K562 (cell line): Measurements from ENCODE around the gene HSDL1. TPM values are rescaled to one million over a fixed set of nuclear protein-coding genes. Genes with fewer than 3 reads are reported as not detected.

Experiments
- ATAC-seq: fragments of 200-7000 bp; cut with Tn5 transposase; 3 replicates; pipeline ENCODE4 v1.9.1; 2020; ENCODE audit warnings: moderate library complexity
- BruUV-seq: library from RNA; stranded (reverse); fragments of 400-500 nt; replicated peaks from 2 replicates; lab custom pipeline; 2021; lab: Mats Ljungman, UMichigan
- CTCF ChIA-PET: fragments of 300-600 bp; formaldehyde crosslinking; extraction: SDS; loops from one replicate; lab custom pipeline; 2021; ENCODE audit warnings: low intra/inter-chr PET ratio; lab: Yijun Ruan, JAX
- POLR2A ChIA-PET: fragments of 300-600, 350-650 bp; sonication (Branson Sonifier 250); formaldehyde crosslinking; extraction: SDS; loops from one replicate; lab custom pipeline; 2021; ENCODE audit warnings: antibody characterized with exemption, inconsistent platforms; lab: Yijun Ruan, JAX
- DNase-seq, 4 experiments: peaks; one replicate each; pipeline versions ENCODE4 v3.0.0 to v3.0.0-alpha.2; 2011 to 2018; ENCODE audit warnings: low spot score in 3 of 4, mixed read lengths in 3 of 4; ENCODE audit errors: extremely low read depth in 1 of 4
- FAIRE-seq: peaks from 2 replicates; lab custom pipeline; 2011; peaks lifted over from hg19 to GRCh38; lab: Jason Lieb, UNC
- H2AFZ ChIP-seq: 2 replicates; pipeline ENCODE4 v1.6.0; 2011; ENCODE audit warnings: low read depth, low read length, control low read depth, inconsistent platforms
- H3K27ac ChIP-seq: fragments of 200-600 bp; 3 replicates; pipeline ENCODE4 v1.8.0; 2011; ENCODE audit warnings: low read depth, mild to moderate bottlenecking, control low read depth, inconsistent platforms, low read length, moderate library complexity, mixed read lengths; ENCODE audit errors: extremely low read depth
- H3K27me3 ChIP-seq, 2 experiments: fragments of 300-600 bp in 1 of 2; 2 replicates in 1 of 2; 3 replicates in 1 of 2; pipeline versions ENCODE4 v1.6.0 to v1.8.0; 2011; ENCODE audit warnings: inconsistent platforms in 2 of 2, low read length in 2 of 2, mild to moderate bottlenecking in 1 of 2, mixed read lengths in 1 of 2, moderate library complexity in 1 of 2; ENCODE audit not compliant: control insufficient read depth in 2 of 2, insufficient read depth in 2 of 2
- H3K36me3 ChIP-seq: fragments of 300-600 bp; 3 replicates; pipeline ENCODE4 v1.8.0; 2011; ENCODE audit warnings: mild to moderate bottlenecking, low read length, inconsistent platforms; ENCODE audit not compliant: control insufficient read depth, insufficient read depth
- H3K4me1 ChIP-seq, 2 experiments: fragments of 200-600 bp in 1 of 2; replicated peaks in 1 of 2; 2 replicates in 1 of 2; 3 replicates in 1 of 2; pipeline versions ENCODE4 v1.5.1 to v1.8.0; 2011; ENCODE audit warnings: inconsistent platforms in 2 of 2, low read length in 2 of 2, mild to moderate bottlenecking in 1 of 2, mixed read lengths in 1 of 2, moderate library complexity in 1 of 2; ENCODE audit not compliant: control insufficient read depth in 2 of 2, insufficient read depth in 2 of 2
- H3K4me2 ChIP-seq: 2 replicates; pipeline ENCODE4 v1.6.1; 2011; ENCODE audit warnings: low read length, control low read depth, inconsistent platforms, mixed read lengths; ENCODE audit not compliant: insufficient read depth
- H3K4me3 ChIP-seq: fragments of 200-600 bp; sonication (generic), shearing (Covaris generic); 2 replicates; pipeline ENCODE4 v1.5.1; 2016; ENCODE audit warnings: control low read depth, inconsistent platforms
- H3K79me2 ChIP-seq: fragments of 200-600 bp; 3 replicates; pipeline ENCODE4 v1.8.0; 2011; ENCODE audit warnings: low read length, inconsistent platforms; ENCODE audit not compliant: control insufficient read depth, insufficient read depth
- H3K9ac ChIP-seq, 2 experiments: 2 replicates each; pipeline versions ENCODE4 v1.6.0 to v1.6.1; 2011; ENCODE audit warnings: low read depth in 2 of 2, low read length in 2 of 2, control low read depth in 1 of 2, inconsistent platforms in 1 of 2, mild to moderate bottlenecking in 1 of 2, mixed read lengths in 1 of 2; ENCODE audit not compliant: insufficient read depth in 1 of 2
- H3K9me1 ChIP-seq: one replicate; pipeline ENCODE4 v1.6.0; 2011; ENCODE audit warnings: inconsistent platforms, mild to moderate bottlenecking, low read length, moderate library complexity; ENCODE audit not compliant: control insufficient read depth, insufficient read depth
- H3K9me3 ChIP-seq: replicated peaks from 2 replicates; pipeline ENCODE4 v1.5.1; 2011; ENCODE audit warnings: low read depth, low read length, inconsistent platforms; ENCODE audit not compliant: control insufficient read depth, insufficient read depth
- H4K20me1 ChIP-seq: replicated peaks from 2 replicates; pipeline ENCODE4 v1.6.1; 2011; ENCODE audit warnings: low read length, inconsistent platforms, mixed read lengths; ENCODE audit not compliant: control insufficient read depth, insufficient read depth
- ARID1B ChIP-seq: fragments of 450-650 bp; IDR thresholded peaks from 2 replicates; pipeline ENCODE4 v1.6.1; 2016; ENCODE audit warnings: antibody characterized with exemption, mild to moderate bottlenecking, inconsistent platforms
- GATA2 ChIP-seq: sonication (generic); formaldehyde crosslinking; IDR thresholded peaks from 2 replicates; pipeline ENCODE4 v1.4.0; 2020; ENCODE audit warnings: mild to moderate bottlenecking, missing genetic modification reagents
- MTF1 ChIP-seq: fragments of 250-450 bp; sonication (Bioruptor Pico); IDR thresholded peaks from 2 replicates; pipeline ENCODE4 v1.9.0; 2021; ENCODE audit warnings: moderate library complexity, mild to moderate bottlenecking, inconsistent platforms, borderline replicate concordance
- NR1H2 ChIP-seq: sonication (generic); formaldehyde crosslinking; IDR thresholded peaks from 2 replicates; pipeline ENCODE4 v1.4.0; 2020; ENCODE audit warnings: mild to moderate bottlenecking, missing genetic modification reagents
- PCBP1 ChIP-seq: fragments of 200-400 bp; formaldehyde crosslinking; IDR thresholded peaks from 2 replicates; pipeline ENCODE4 v1.6.1; 2018; ENCODE audit warnings: mild to moderate bottlenecking, low read depth, low read length; ENCODE audit not compliant: poor library complexity, severe bottlenecking
- PURB ChIP-seq: sonication (generic); formaldehyde crosslinking; IDR thresholded peaks from 2 replicates; pipeline ENCODE4 v1.9.0; 2021; ENCODE audit warnings: low read depth, mild to moderate bottlenecking, missing genetic modification reagents
- RBM22 ChIP-seq: fragments of 200-400 bp; formaldehyde crosslinking; IDR thresholded peaks from 2 replicates; pipeline ENCODE4 v1.6.1; 2018; ENCODE audit warnings: low read length, low read depth; ENCODE audit not compliant: poor library complexity, severe bottlenecking
- RFX5 ChIP-seq: IDR thresholded peaks from 2 replicates; pipeline ENCODE4 v1.6.1; 2011; ENCODE audit warnings: low read depth, mild to moderate bottlenecking, improper control_type of control experiment, low read length
- SAFB2 ChIP-seq: fragments of 200-400 bp; formaldehyde crosslinking; IDR thresholded peaks from 2 replicates; pipeline ENCODE4 v1.6.1; 2018; ENCODE audit warnings: borderline replicate concordance, low read length, low read depth, moderate library complexity; ENCODE audit not compliant: severe bottlenecking
- SRF ChIP-seq, 2 experiments: fragments of 250-450, 450-650 bp in 1 of 2; sonication (Bioruptor Pico) in 1 of 2; sonication (generic) in 1 of 2; formaldehyde crosslinking; IDR thresholded peaks; 2 replicates each; pipeline versions ENCODE4 v1.5.0 to v1.5.1; 2020 to 2022; ENCODE audit warnings: mild to moderate bottlenecking in 1 of 2, missing genetic modification reagents in 1 of 2
- VEZF1 ChIP-seq: fragments of 200-800 bp; sonication (Bioruptor generic); IDR thresholded peaks from 2 replicates; pipeline ENCODE4 v1.6.1; 2017; ENCODE audit warnings: missing genetic modification characterization, missing compliant biosample characterization
- YY1 ChIP-seq, 3 experiments: IDR thresholded peaks; 2 replicates each; pipeline ENCODE4 v1.6.1; 2011; ENCODE audit warnings: low read length in 2 of 3, mild to moderate bottlenecking in 2 of 3, moderate library complexity in 2 of 3, borderline replicate concordance in 1 of 3, control low read depth in 1 of 3, low read depth in 1 of 3; ENCODE audit not compliant: insufficient read depth in 3 of 3, insufficient replicate concordance in 2 of 3, control insufficient read depth in 1 of 3, insufficient read length in 1 of 3; ENCODE audit errors: extremely low read depth in 1 of 3
- ZFX ChIP-seq: sonication (generic); formaldehyde crosslinking; IDR thresholded peaks from 2 replicates; pipeline ENCODE4 v1.8.0; 2022; ENCODE audit warnings: mild to moderate bottlenecking, missing genetic modification reagents, moderate library complexity
- ZNF217 ChIP-seq: sonication (generic); formaldehyde crosslinking; IDR thresholded peaks from 2 replicates; pipeline ENCODE4 v1.8.0; 2022; ENCODE audit warnings: mild to moderate bottlenecking, missing genetic modification reagents
- ZNF639 ChIP-seq, 2 experiments: fragments of 200-800 bp in 1 of 2; sonication (Bioruptor generic) in 1 of 2; sonication (generic) in 1 of 2; formaldehyde crosslinking in 1 of 2; IDR thresholded peaks in 1 of 2; conservative IDR thresholded peaks in 1 of 2; 2 replicates each; pipeline versions ENCODE4 v1.5.0 to v1.6.1; 2016 to 2020; ENCODE audit warnings: missing compliant biosample characterization in 1 of 2, missing genetic modification characterization in 1 of 2, missing genetic modification reagents in 1 of 2
- WGBS: fragments of 100-300 bp; shearing (Covaris generic); methylation state at CpG from one replicate; pipeline ENCODE4 v1.1.6; 2016; ENCODE audit warnings: low coverage, mixed read lengths; ENCODE audit not compliant: insufficient coverage; ENCODE audit errors: missing lambda C conversion rate; 5-methylcytosine and 5-hydroxymethylcytosine counted together
- in situ Hi-C: fragments of 300-500 bp; cut with MboI; formaldehyde crosslinking; loops from 4 replicates; pipeline ENCODE4 v1.15.0; 2018; ENCODE audit warnings: inconsistent platforms, mixed read lengths
- intact Hi-C: fragments of 100-400 bp; cut with micrococcal nuclease; formaldehyde crosslinking; loops from 2 replicates; pipeline ENCODE4 v1.14.2; 2022
- polyA plus RNA-seq, 8 experiments: library from polyadenylated mRNA; depleted of rRNA in 4 of 8; stranded (reverse) in 5 of 8; unstranded in 3 of 8; fragments of >200 nt; fragmentation: Nextera tagmentation in 2 of 8; fragmentation: Illumina TruSeq in 1 of 8; extraction: Ambion mirVana in 2 of 8; extraction: Trizol in 1 of 8; gene quantifications; 2 replicates each; pipeline versions ENCODE4 v1.2.1 to v1.2.3, GENCODE V29; 2011 to 2014; ENCODE audit warnings: inconsistent platforms in 1 of 8, missing spikeins in 1 of 8
- total RNA-seq, 7 experiments: library from RNA; depleted of rRNA in 6 of 7; stranded (reverse); fragments of >200 nt in 6 of 7; fragmentation: Illumina TruSeq in 2 of 7; extraction: Trizol in 2 of 7; gene quantifications; 2 replicates each; pipeline versions ENCODE4 v1.2.1 to v1.2.3, GENCODE V29; 2011 to 2021; ENCODE audit warnings: low replicate concordance in 1 of 7

The HSDL1 gene
- total and polyA plus RNA-seq, 9 of the 15 experiments (the other 6 are each of a cell fraction or from before 2014, with no cell fraction given) = 14.8 to 41.2 (median 27.7) TPM

GRCh38 chr16:84138824-84139627, 6.0 kb downstream of the HSDL1 start (continued):
- TF ChIP-seq ZFX (no peak), YY1 (IDR thresholded peaks at IDR 0.05; ENCODE audit: borderline replicate concordance in 1 of 3, control insufficient read depth in 1 of 3, extremely low read depth in 1 of 3, insufficient read depth in 3 of 3, insufficient read length in 1 of 3, insufficient replicate concordance in 2 of 3, low read depth in 1 of 3, low read length in 2 of 3) (peak in 1 of 3 experiments; percentile 75), GATA2 (peak; percentile 75), VEZF1 (CRISPR knock-in tag) (peak; percentile 69), RBM22 (no peak), ZNF217 (CRISPR knock-in tag) (no peak)

- Histone ChIP-seq H3K4me2 (peak overlapping the region; percentile 91), H4K20me1 (no peaks in the 10 kb centered on the region), H3K9ac (peak overlapping the region in 1 of 2 experiments; percentile 90; a peak in 2 of 4 replicates), H3K79me2 (peaks cover 63% of the 10 kb centered on the region), H3K4me3 (peak overlapping the region; percentile 15; the same call in 1 of the 2 replicates), H3K4me1 (peaks cover 23 to 34% of the 10 kb centered on the region in 2 experiments), H3K36me3 (peaks cover 3% of the 10 kb centered on the region; the same call in 1 of the 3 replicates), H3K27ac (peak overlapping the region; percentile 97), H2AFZ (peak overlapping the region; percentile 91), H3K27me3 (no peaks in the 10 kb centered on the region), H3K9me1 (no peaks in the 10 kb centered on the region), H3K9me3 (no peaks in the 10 kb centered on the region)
- FAIRE-seq (no peak), ATAC-seq (no peak), DNase-seq (no peak)
- intact Hi-C loops (loop anchor here (1.0 kb wide), 1 partner anchor 22 kb away; the partner anchor contains the start of gene MBTPS1), in situ Hi-C loops (no loop called here)
- BruUV-seq = no TSS peak
- ChIA-PET POLR2A (interaction anchor here (0.5 to 9.6 kb wide), 9 partner anchors 9 to 92 kb away, joined by 4 to 145 read pairs (median 4); partner anchors contain the start of gene MBTPS1), CTCF (interaction anchor here (0.5 kb wide), 1 partner anchor 170 kb away, joined by 3 read pairs; no protein-coding TSS in a partner anchor)
- WGBS = 4% methylated on average over 2 of the region's 2 CpGs
- TF ChIP-seq ARID1B (no peak), ZNF639 (CRISPR knock-in tag; conservative IDR thresholded peaks at IDR 0.05 in 1 of 2, IDR thresholded peaks at IDR 0.05 in 1 of 2) (0 out of 4 replicates have a peak, but pooled peaks of 1 of the 2 experiments have one; percentile 35), PURB (CRISPR knock-in tag) (no peak), MTF1 (CRISPR knock-in tag) (no peak), PCBP1 (no peak), RFX5 (0 out of 2 replicates have a peak, but pooled peaks have one; percentile 24), SAFB2 (no peak), NR1H2 (no peak), SRF (CRISPR knock-in tag; IDR thresholded peaks at IDR 0.05) (peak in 1 of 2 experiments; percentile 91; a peak in 2 of 4 replicates)
Observed at GRCh38 chr16:84138500-84138823, 6.5 kb downstream of the HSDL1 start.
